Mammary epithelial cell (primary cell): ENCODE results near the gene KIFBP.

ENCODE experiments used
- EZH2 ChIP-seq: IDR thresholded peaks from 2 replicates; pipeline ENCODE4 v1.6.1; 2012; ENCODE audit warnings: low read length, inconsistent platforms, borderline replicate concordance
- TF ChIP-seq, protein P1 (sequence below), 2 donors: IDR thresholded peaks in 1 of 2; conservative IDR thresholded peaks in 1 of 2; 2 replicates each; pipeline ENCODE4 v1.5.1; 2011 to 2012; ENCODE audit warnings: inconsistent platforms in 2 of 2, low read length in 2 of 2, mild to moderate bottlenecking in 2 of 2, control low read depth in 1 of 2, low read depth in 1 of 2; ENCODE audit not compliant: insufficient read depth in 1 of 2; ENCODE audit errors: extremely low read depth in 1 of 2

DNA sequence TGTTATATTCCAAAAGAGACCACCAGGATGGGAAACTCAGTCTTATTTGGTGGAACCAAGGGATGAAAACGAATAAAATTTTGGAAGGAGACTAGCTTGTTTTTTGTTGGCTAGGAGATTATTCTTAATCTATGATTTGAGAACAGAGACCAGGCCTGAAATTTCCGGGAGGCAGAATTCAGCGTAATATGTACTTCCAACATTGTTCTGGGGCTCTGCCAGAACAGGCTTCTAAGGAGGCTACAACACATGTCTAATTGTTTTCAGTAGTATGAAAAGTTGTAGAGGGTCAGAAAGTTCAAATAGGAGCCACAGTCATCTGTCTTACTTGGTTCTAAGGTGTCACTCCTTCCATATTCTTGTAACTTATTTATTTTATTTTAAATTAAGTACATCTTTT, 30.9 kb upstream of the KIFBP start:
- TF ChIP-seq, protein P1, sequence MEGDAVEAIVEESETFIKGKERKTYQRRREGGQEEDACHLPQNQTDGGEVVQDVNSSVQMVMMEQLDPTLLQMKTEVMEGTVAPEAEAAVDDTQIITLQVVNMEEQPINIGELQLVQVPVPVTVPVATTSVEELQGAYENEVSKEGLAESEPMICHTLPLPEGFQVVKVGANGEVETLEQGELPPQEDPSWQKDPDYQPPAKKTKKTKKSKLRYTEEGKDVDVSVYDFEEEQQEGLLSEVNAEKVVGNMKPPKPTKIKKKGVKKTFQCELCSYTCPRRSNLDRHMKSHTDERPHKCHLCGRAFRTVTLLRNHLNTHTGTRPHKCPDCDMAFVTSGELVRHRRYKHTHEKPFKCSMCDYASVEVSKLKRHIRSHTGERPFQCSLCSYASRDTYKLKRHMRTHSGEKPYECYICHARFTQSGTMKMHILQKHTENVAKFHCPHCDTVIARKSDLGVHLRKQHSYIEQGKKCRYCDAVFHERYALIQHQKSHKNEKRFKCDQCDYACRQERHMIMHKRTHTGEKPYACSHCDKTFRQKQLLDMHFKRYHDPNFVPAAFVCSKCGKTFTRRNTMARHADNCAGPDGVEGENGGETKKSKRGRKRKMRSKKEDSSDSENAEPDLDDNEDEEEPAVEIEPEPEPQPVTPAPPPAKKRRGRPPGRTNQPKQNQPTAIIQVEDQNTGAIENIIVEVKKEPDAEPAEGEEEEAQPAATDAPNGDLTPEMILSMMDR (conservative IDR thresholded peaks at IDR 0.05 in 1 of 2, IDR thresholded peaks at IDR 0.05 in 1 of 2; ENCODE audit: extremely low read depth in 1 of 2, insufficient read depth in 1 of 2, low read depth in 1 of 2, low read length in 2 of 2), result no peak
- no peak for TF ChIP-seq EZH2
